Lung microvascular endothelial cell (primary cell): ENCODE data around the gene ACOT6. TPM values are rescaled to one million over a fixed set of nuclear protein-coding genes. Genes with fewer than 3 reads are reported as not detected.
"Not testable (repeated sequence)": the region's sequence is repeated elsewhere in the genome, so short reads cannot be mapped to it uniquely, and the experiment has no call there.

ENCODE experiments used
- DNase-seq, 2 donors: peaks; one replicate each; pipeline versions ENCODE4 v3.0.0 to v3.0.0-alpha.2; 2010; ENCODE audit warnings: low read depth in 2 of 2
- total RNA-seq: library from RNA; depleted of rRNA; stranded (reverse); fragments of >200 nt; gene quantifications from 2 replicates; pipeline ENCODE4 v1.2.1, GENCODE V29; 2014

ACOT6 gene
- total RNA-seq, 1 donor from 2014 or later = under 0.01 TPM

DNA sequence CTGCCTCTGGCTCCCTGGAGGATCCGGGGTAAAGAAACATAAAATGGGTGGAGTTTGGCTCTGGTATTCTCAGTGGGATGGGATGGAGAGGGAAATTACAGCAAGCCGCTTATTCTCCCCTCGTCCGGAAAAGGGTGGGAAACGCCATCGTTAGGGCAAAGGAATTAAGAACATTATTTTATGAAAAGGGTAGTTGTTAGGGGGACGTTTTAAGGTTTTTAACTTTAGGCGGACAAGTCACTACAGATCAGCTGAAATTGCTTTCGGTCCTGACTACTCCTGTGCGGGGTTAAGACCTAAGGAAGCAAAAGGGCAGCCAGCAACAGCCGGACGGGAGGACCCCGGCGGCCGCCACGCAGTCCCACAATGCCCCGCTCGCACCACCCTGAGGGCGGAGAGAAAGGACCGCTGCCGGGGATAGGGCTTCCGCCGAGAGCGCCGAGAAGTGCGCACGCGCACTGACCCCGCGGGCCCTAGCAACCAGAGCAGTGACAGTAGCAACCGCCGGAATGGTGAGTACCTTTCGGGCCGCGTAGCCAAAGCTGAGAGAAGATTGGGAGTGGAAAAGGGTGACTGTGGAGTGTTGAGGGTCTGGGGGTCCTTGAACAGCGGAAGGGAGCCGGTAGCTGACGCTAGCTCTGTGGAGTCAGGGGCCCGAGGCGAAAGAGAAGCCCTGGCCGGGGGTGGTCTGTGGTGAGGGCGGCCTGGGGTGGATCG, 32.4 kb downstream of the ACOT6 start, which contains the start of gene DNAL1:
Gene DNAL1, plus strand, starts transcription at position 456 of the 717 bp plus-strand sequence. Its CDS starts 54 bp downstream, at position 510.
- peak; percentile 91 to 94 for DNase-seq

DNA sequence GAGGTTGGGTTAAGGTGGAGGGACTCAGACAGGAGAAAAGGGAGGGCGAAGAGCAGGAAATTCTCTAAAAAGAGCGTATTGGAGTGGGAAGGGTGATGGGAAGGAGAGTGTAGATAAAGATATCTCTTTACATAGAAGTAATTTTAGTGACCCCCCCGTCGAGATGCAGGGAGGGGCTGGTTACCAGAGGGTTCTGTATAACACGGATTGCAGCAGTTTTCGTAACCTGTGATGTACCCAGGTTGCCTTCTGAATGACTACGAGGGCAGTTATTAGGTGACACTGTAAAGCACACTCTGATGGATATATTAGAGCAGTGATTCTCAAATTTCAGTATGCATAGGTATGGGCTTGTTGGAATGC, 32.9 kb downstream of the ACOT6 start:
- no peak for DNase-seq

- DNase-seq = no peak
These were observed 38.7 kb downstream of the ACOT6 start for GRCh38 chr14:73651005-73651404.

DNA sequence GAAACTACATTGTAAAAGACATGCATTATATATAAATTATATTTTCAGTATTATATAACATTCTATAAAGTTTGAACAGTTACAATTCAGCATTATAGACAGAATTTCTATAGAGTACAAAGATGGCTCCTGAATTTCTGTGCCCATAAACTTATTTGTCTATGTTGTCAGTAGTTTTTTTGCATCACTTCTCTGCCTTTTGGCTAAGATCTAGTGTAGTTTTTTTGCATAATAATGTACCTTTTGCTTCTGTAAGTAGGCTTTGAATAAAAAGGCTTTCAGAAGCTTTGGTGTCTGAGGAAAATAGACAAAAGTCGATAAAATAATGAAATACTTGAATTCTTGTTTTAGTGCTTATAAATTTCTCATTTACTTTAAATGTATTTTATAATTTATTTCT, 43.5 kb downstream of the ACOT6 start:
- no peak for DNase-seq

DNA sequence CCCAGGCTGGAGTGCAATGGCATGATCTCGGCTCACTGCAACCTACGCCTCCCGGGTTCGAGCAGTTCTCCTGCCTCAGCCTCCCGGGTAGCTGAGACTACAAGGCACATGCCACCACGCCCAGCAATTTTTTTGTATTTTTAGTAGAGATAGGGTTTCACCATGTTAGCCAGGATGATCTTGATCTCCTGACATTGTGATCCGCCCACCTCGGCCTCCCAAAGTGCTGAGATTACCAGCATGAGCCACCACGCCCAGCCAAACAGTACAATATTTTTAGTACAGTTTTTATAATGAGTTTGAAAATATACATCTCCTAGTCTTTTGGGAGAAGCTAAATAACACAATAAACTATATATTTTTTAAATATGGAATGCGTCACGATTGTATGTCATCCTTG, 46.9 kb downstream of the ACOT6 start:
- not testable (repeated sequence) for DNase-seq

GRCh38 chr14:73660511-73660910, 48.2 kb downstream of the ACOT6 start:
- no peak for DNase-seq

- peak in 1 of 2 donors; percentile 47 for DNase-seq
These were observed 49.6 kb downstream of the ACOT6 start for GRCh38 chr14:73661872-73662271.

GRCh38 chr14:73662487-73662943, 50.2 kb downstream of the ACOT6 start:
- DNase-seq = peak; percentile 0 to 87

DNA sequence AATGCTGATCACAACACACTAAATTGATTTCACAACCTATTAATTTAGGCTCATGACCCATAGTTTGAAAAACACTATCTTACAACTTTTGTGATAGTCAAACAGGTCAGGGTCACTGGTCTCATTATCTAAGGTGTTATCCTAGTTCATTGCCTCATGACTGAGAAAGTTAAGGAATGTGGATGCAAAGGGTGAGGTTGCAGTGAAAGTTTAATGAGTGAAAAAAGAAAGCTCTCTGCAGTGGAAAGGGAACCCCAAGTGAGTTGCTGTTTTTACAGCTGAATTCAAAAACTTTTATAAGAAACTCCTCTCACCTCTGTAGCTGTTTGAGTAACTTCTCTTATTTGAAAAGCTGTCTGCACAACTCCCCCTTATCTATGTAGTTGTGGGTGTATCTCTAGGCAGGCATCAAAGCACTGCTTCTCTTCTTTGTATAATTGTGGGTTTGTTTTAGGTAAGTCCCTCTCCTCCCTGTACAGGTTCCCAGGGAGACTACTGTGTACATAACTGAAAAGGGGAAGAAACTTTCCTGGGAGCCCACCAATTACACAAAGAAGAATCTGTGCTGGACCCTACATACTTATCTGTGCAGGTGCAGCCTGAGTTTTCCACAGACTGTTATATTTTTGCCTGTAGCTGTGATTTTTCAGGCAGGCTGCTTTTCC, 51.4 kb downstream of the ACOT6 start:
- no peak for DNase-seq

GRCh38 chr14:73665130-73665529, 52.8 kb downstream of the ACOT6 start:
- DNase-seq = no peak

DNA sequence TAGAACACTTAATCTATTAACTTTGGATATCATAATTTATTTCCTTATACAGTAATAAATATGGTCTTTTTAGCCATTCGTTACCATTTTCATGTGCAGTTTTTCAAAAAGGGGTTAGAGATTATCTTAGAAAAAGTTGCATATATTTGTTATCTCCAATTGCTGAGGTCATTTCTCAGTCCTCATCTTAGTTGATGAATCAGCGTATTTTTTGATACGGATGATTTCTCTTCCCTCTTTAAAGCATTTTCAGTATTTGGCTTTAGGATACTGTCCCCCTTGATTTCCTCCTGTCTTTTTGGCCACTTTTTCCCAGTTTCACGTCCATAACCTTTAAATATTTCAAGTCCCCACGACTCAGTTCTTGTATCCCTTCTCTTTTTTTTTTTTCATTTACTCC, 54.3 kb downstream of the ACOT6 start:
- DNase-seq = no peak

- no peak for DNase-seq
These were observed 55.5 kb downstream of the ACOT6 start for GRCh38 chr14:73667854-73668253.

Other genes with a start within 250 kb of the ACOT6 start
- 46.4 and 51.6 TPM in 2 replicates for gene NUMB, start 154.0 kb upstream of the ACOT6 start, total RNA-seq
- 12.9 and 18.5 TPM in 2 replicates for gene RIOX1, start 121.6 kb upstream of the ACOT6 start, total RNA-seq
- gene ACOT1, start 75.4 kb upstream of the ACOT6 start, total RNA-seq = 0.87 and 1.6 TPM in 2 replicates
- gene HEATR4, start 53.6 kb upstream of the ACOT6 start, total RNA-seq = under 0.01 TPM in 1 of 2 replicates, not detected in the other
- 9.4 and 16.3 TPM in 2 replicates for gene ACOT2, start 43.3 kb upstream of the ACOT6 start, total RNA-seq
- gene ACOT4, start 20.6 kb upstream of the ACOT6 start, total RNA-seq = 0.44 and 0.99 TPM in 2 replicates
- 4.1 and 6.0 TPM in 2 replicates for gene DNAL1, start 32.5 kb downstream of the ACOT6 start, total RNA-seq
- gene PNMA1, start 101.9 kb downstream of the ACOT6 start, total RNA-seq = 11.3 and 15.1 TPM in 2 replicates
- gene PTGR2, start 239.3 kb downstream of the ACOT6 start, total RNA-seq = 1.3 and 1.8 TPM in 2 replicates